Kidney (tissue), 14 donors: Measurements from ENCODE around the gene SMTN. TPM values are rescaled to one million over a fixed set of nuclear protein-coding genes. Genes with fewer than 3 reads are reported as not detected.

Source experiments
- DNase-seq, 5 donors: peaks; one replicate each; pipeline ENCODE4 v3.0.0-alpha.2; 2013 to 2020
- FAIRE-seq: peaks from 2 replicates; lab custom pipeline; 2012; peaks lifted over from hg19 to GRCh38; lab: Jason Lieb, UNC
- H3K27ac ChIP-seq, 2 donors: one replicate each; pipeline ENCODE4 v1.7.0; 2013; ENCODE audit warnings: low read depth in 2 of 2, low read length in 2 of 2, inconsistent platforms in 1 of 2
- H3K27me3 ChIP-seq: one replicate; pipeline ENCODE4 v1.7.1; 2013; ENCODE audit warnings: low read length, inconsistent platforms; ENCODE audit not compliant: control insufficient read depth, insufficient read depth
- H3K36me3 ChIP-seq, 3 donors: one replicate each; pipeline versions ENCODE4 v1.7.0 to v1.7.1; 2013; ENCODE audit warnings: low read length in 3 of 3, control low read depth in 1 of 3, inconsistent platforms in 1 of 3; ENCODE audit not compliant: insufficient read depth in 3 of 3, control insufficient read depth in 2 of 3
- H3K4me1 ChIP-seq, 3 donors: one replicate each; pipeline versions ENCODE4 v1.7.0 to v1.7.1; 2013; ENCODE audit warnings: low read length in 3 of 3, inconsistent platforms in 1 of 3, low read depth in 1 of 3; ENCODE audit not compliant: control insufficient read depth in 2 of 3, insufficient read depth in 2 of 3
- H3K4me3 ChIP-seq, 3 donors: one replicate each; pipeline versions ENCODE4 v1.7.0 to v1.8.1; 2013; ENCODE audit warnings: low read length in 3 of 3, control low read depth in 1 of 3, inconsistent platforms in 1 of 3
- H3K9ac ChIP-seq, 3 donors: one replicate each; pipeline versions ENCODE4 v1.7.0 to v1.7.1; 2013; ENCODE audit warnings: low read length in 3 of 3, control low read depth in 1 of 3, inconsistent platforms in 1 of 3
- H3K9me3 ChIP-seq, 3 donors: one replicate each; pipeline versions ENCODE4 v1.7.0 to v1.7.1; 2013; ENCODE audit warnings: low read length in 3 of 3, control low read depth in 1 of 3, inconsistent platforms in 1 of 3; ENCODE audit not compliant: control insufficient read depth in 2 of 3, insufficient read depth in 1 of 3
- intact Hi-C: fragments of 100-400 bp; cut with DNase I; formaldehyde crosslinking; loops from one replicate; pipeline ENCODE4 v1.11.1; 2022
- polyA plus RNA-seq: library from polyadenylated mRNA; stranded (reverse); fragments of 350-450 nt; fragmentation: Illumina TruSeq; extraction: RNeasy Lipid Tissue Mini Kit (QIAGEN cat#74804); gene quantifications from one replicate; pipeline ENCODE4 v1.2.3, GENCODE V29; 2014; ENCODE audit warnings: low read depth, low replicate concordance; ENCODE audit not compliant: insufficient read depth
- total RNA-seq: library from RNA; stranded (reverse); fragmentation: NEBNext Ultra II Directional; extraction: Animal tissue kit (Norgen Biotek cat#: 25700); gene quantifications from one replicate; pipeline ENCODE4 v1.2.1, GENCODE V29; 2021
- TF ChIP-seq, protein P1 (sequence below): IDR thresholded peaks from 3 replicates; pipeline ENCODE4 v1.5.1; 2012; ENCODE audit warnings: mild to moderate bottlenecking, moderate library complexity, borderline replicate concordance; ENCODE audit not compliant: insufficient read depth; ENCODE audit errors: extremely low read depth
- donor health status: control.
- donor health status: control.
- donor health status: control.
- donor health status: control.
- donor health status: control.
- donor health status: DM: yes; HTN: yes; CAD: no.
- donor health status: Normal renal cell carcinoma (clear cell type).

The SMTN gene
- total and polyA plus RNA-seq, 2 donors from 2014 or later = 64.4 to 67.7 TPM

DNA sequence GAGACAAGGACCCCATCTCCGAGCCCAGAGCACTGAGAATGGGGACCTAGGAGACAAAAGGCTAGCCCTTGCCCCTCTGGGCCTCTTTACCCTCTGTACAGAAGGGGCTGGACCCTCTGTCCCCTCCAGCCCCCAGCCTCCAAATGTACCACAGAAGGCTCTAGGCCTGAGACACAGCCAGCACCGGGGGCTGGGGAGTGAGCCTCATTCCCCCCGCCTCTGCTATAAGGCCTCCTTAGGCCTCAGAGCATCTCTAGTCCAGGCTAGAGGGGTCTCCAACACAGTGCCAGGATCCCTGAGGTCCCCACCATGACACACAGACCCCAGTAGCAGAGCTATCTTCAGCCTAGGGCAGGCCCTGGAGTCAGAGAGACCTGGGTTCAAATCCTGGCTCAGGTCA is 4.8 kb downstream of the SMTN start:
- H3K36me3 ChIP-seq = peaks cover 3 to 45% (median 16%) of the 10 kb centered on the region in 3 donors
- DNase-seq (no peak), FAIRE-seq (no peak)
- H3K9me3 ChIP-seq = no peaks in the 10 kb centered on the region
- H3K9ac ChIP-seq = peak overlapping the region in 1 of 3 donors; percentile 97
- H3K27me3 ChIP-seq = no peaks in the 10 kb centered on the region
- H3K4me3 ChIP-seq = peak overlapping the region in 1 of 3 donors; percentile 84
- TF ChIP-seq, protein P1, sequence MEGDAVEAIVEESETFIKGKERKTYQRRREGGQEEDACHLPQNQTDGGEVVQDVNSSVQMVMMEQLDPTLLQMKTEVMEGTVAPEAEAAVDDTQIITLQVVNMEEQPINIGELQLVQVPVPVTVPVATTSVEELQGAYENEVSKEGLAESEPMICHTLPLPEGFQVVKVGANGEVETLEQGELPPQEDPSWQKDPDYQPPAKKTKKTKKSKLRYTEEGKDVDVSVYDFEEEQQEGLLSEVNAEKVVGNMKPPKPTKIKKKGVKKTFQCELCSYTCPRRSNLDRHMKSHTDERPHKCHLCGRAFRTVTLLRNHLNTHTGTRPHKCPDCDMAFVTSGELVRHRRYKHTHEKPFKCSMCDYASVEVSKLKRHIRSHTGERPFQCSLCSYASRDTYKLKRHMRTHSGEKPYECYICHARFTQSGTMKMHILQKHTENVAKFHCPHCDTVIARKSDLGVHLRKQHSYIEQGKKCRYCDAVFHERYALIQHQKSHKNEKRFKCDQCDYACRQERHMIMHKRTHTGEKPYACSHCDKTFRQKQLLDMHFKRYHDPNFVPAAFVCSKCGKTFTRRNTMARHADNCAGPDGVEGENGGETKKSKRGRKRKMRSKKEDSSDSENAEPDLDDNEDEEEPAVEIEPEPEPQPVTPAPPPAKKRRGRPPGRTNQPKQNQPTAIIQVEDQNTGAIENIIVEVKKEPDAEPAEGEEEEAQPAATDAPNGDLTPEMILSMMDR = no peak
- intact Hi-C loops = loop anchor here (5.0 kb wide), 1 partner anchor 139 kb away; no protein-coding TSS in a partner anchor
- H3K27ac ChIP-seq = peak overlapping the region; percentile 94 to 97
- H3K4me1 ChIP-seq = peaks cover 0 to 41% (median 27%) of the 10 kb centered on the region in 3 donors

DNA sequence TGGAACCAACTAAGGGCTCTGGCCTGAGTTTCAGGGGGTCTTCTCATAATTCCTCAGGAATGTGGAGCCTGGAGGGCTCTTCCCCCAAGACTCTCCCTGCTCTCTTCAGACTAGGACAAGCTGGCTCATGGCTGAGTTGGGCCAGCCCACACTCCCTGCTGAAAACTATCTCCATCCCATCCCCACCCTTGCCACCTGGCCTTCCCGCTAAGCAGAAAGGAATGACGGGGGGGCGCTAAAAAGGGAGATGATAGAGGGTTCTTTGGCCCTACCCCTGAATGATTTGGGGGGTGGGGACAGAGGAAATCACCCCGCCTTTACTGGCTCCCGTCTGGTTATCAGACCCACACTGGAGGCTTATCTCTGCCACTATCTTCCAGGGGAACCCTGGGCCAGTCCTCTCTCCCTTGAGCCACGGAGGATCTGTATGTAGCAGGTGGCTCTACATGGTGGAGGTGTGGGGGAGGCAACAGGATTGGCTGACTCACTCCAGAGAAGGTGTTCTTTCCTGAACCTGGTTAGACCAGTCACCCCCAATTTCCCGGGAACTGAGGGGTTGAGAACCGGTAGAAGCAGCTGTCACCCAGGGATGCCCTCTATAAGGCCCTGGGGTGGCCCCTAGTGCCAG is 5.7 kb downstream of the SMTN start:
- peaks cover 0 to 40% (median 27%) of the 10 kb centered on the region in 3 donors for H3K4me1 ChIP-seq
- no peaks in the 10 kb centered on the region for H3K27me3 ChIP-seq
- H3K36me3 ChIP-seq = peaks cover 3 to 52% (median 18%) of the 10 kb centered on the region in 3 donors
- H3K27ac ChIP-seq = no peak overlapping the region
- H3K4me3 ChIP-seq = no peak overlapping the region
- DNase-seq (no peak), FAIRE-seq (no peak)
- TF ChIP-seq, protein P1 = no peak
- no peaks in the 10 kb centered on the region for H3K9me3 ChIP-seq
- H3K9ac ChIP-seq = no peak overlapping the region
- intact Hi-C loops = loop anchor here (5.0 kb wide), 1 partner anchor 140 kb away; no protein-coding TSS in a partner anchor

DNA sequence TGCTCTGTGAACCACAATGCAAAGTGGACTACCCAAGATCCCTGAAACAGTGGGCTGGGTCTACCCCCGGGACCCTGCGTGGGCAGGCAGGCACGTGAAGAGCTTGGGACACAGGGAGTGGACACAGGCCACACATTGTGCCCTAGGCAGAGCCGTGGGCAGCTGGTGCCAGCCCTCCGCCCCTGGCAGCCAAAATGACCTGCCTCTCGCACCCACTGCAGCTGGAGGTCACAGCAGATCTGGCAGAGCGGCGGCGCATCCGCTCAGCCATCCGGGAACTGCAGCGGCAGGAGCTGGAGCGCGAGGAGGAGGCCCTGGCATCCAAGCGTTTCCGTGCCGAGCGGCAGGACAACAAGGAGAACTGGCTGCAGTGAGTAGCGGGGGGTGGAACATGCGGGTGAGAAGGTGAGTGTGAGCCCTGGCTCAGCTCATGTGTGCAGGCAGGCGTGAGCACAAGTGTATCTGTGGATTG is 6.7 kb downstream of the SMTN start:
- Histone ChIP-seq H3K4me1 (peaks cover 0 to 35% (median 24%) of the 10 kb centered on the region in 3 donors), H3K9me3 (no peaks in the 10 kb centered on the region), H3K27ac (no peak overlapping the region), H3K36me3 (peaks cover 3 to 60% (median 22%) of the 10 kb centered on the region in 3 donors), H3K4me3 (no peak overlapping the region), H3K9ac (no peak overlapping the region), H3K27me3 (no peaks in the 10 kb centered on the region)
- intact Hi-C loops = loop anchor here (5.0 kb wide), 1 partner anchor 140 kb away; no protein-coding TSS in a partner anchor
- FAIRE-seq = no peak
- TF ChIP-seq, protein P1 = no peak
- no peak for DNase-seq
